ENCODE data around the gene MSRB1.

DNA sequence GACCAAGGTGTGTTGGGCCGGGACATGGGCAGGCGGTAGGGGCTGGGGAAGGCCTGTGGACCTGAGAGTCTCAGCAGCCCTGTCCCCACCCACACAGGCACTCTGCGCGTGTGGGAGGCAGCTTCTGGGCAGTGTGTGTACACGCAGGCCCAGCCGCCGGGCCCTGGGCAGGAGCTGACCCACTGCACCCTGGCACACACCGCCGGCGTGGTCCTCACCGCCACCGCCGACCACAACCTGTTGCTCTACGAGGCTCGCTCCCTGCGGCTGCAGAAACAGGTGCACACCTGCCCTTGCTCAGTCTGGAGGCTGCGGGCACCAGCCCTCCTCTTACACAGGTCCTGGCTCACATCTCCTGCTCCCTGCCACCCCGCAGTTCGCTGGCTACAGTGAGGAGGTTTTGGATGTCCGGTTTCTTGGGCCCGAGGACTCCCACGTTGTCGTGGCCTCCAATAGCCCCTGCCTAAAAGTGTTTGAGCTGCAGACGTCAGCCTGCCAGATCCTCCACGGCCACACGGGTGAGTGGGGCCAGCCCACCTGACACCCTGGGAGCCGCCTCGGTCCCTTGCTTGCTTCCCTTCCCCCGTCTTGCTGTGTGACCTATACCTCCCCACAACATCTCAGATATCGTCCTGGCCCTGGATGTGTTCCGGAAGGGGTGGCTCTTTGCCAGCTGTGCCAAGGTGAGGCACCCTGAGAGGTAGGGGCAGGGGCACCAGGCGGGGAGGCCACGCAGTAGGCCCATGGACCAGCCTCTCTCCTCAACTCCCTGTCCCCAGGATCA lies 32.6 kb upstream of the MSRB1 start:
- no peak for TF ChIP-seq POLR2AphosphoS5 (IDR thresholded peaks at IDR 0.05; ENCODE audit: insufficient read depth, low read depth, low read length)
- TF ChIP-seq, protein P1, sequence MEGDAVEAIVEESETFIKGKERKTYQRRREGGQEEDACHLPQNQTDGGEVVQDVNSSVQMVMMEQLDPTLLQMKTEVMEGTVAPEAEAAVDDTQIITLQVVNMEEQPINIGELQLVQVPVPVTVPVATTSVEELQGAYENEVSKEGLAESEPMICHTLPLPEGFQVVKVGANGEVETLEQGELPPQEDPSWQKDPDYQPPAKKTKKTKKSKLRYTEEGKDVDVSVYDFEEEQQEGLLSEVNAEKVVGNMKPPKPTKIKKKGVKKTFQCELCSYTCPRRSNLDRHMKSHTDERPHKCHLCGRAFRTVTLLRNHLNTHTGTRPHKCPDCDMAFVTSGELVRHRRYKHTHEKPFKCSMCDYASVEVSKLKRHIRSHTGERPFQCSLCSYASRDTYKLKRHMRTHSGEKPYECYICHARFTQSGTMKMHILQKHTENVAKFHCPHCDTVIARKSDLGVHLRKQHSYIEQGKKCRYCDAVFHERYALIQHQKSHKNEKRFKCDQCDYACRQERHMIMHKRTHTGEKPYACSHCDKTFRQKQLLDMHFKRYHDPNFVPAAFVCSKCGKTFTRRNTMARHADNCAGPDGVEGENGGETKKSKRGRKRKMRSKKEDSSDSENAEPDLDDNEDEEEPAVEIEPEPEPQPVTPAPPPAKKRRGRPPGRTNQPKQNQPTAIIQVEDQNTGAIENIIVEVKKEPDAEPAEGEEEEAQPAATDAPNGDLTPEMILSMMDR (IDR thresholded peaks at IDR 0.05; ENCODE audit: extremely low read depth in 1 of 2, insufficient read depth in 1 of 2, low read depth in 1 of 2, low read length in 2 of 2): no peak
- TF ChIP-seq POLR2A (IDR thresholded peaks at IDR 0.05; ENCODE audit: low read depth, low read length): no peak
- TF ChIP-seq MYC (IDR thresholded peaks at IDR 0.05; ENCODE audit: low read depth, low read length): no peak
- no peak for TF ChIP-seq EZH2 (IDR thresholded peaks at IDR 0.05; ENCODE audit: borderline replicate concordance, low read depth, low read length, severe bottlenecking)
- TF ChIP-seq, protein P2, sequence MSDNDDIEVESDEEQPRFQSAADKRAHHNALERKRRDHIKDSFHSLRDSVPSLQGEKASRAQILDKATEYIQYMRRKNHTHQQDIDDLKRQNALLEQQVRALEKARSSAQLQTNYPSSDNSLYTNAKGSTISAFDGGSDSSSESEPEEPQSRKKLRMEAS (IDR thresholded peaks at IDR 0.05; ENCODE audit: insufficient read depth, insufficient read length): no peak
- TF ChIP-seq FOS (IDR thresholded peaks at IDR 0.05; ENCODE audit: borderline replicate concordance, insufficient read depth, low read length): no peak
- TF ChIP-seq GATA2 (IDR thresholded peaks at IDR 0.05; ENCODE audit: insufficient read depth, insufficient read length, low read depth, low read length): no peak
- TF ChIP-seq JUN (IDR thresholded peaks at IDR 0.05; ENCODE audit: borderline replicate concordance, insufficient read depth, insufficient read length, low read depth): no peak

All from endothelial cell of umbilical vein (primary cell).